Endothelial cell of umbilical vein (primary cell): ENCODE results near the gene CSNK2A3. TPM values are rescaled to one million over a fixed set of nuclear protein-coding genes. Genes with fewer than 3 reads are reported as not detected.

Experiments
- BruUV-seq: library from RNA; stranded (reverse); fragments of 400-500 nt; replicated peaks from 2 replicates; lab custom pipeline; 2021; lab: Mats Ljungman, UMichigan
- CTCF ChIA-PET: fragments of 300-600, 350-600 bp; sonication (Branson Sonifier 250); formaldehyde crosslinking; loops from one replicate; lab custom pipeline; 2021; ENCODE audit warnings: antibody characterized with exemption, inconsistent platforms; lab: Charles Lee
- POLR2A ChIA-PET: fragments of 300-600, 350-600 bp; sonication (Branson Sonifier 250); formaldehyde crosslinking; loops from one replicate; lab custom pipeline; 2021; ENCODE audit warnings: antibody characterized with exemption, inconsistent platforms; lab: Charles Lee
- DNase-seq: peaks from one replicate; pipeline ENCODE4 v3.0.0-alpha.2; 2011; ENCODE audit warnings: low read depth, low spot score
- FAIRE-seq: peaks from 2 replicates; lab custom pipeline; 2011; peaks lifted over from hg19 to GRCh38; lab: Jason Lieb, UNC
- H2AFZ ChIP-seq: 2 replicates; pipeline ENCODE4 v1.6.0; 2012; ENCODE audit warnings: low read depth, low read length, control low read depth, inconsistent platforms
- H3K27ac ChIP-seq: 2 replicates; pipeline ENCODE4 v1.5.1; 2011; ENCODE audit warnings: low read depth, mild to moderate bottlenecking, control low read depth, low read length, moderate library complexity; ENCODE audit not compliant: insufficient read depth
- H3K27me3 ChIP-seq, 2 experiments: 2 replicates each; pipeline versions ENCODE4 v1.6.0 to v1.6.1; 2011; ENCODE audit warnings: low read length in 2 of 2, mixed read lengths in 1 of 2; ENCODE audit not compliant: control insufficient read depth in 2 of 2, insufficient read depth in 2 of 2
- H3K36me3 ChIP-seq, 2 experiments: 2 replicates in 1 of 2; 3 replicates in 1 of 2; pipeline ENCODE4 v1.5.1; 2011; ENCODE audit warnings: low read length in 2 of 2, mild to moderate bottlenecking in 1 of 2, moderate library complexity in 1 of 2; ENCODE audit not compliant: control insufficient read depth in 2 of 2, insufficient read depth in 2 of 2; ENCODE audit errors: extremely low read depth in 1 of 2
- H3K4me1 ChIP-seq: 3 replicates; pipeline ENCODE4 v1.5.1; 2011; ENCODE audit warnings: mild to moderate bottlenecking, low read length; ENCODE audit not compliant: control insufficient read depth, insufficient read depth; ENCODE audit errors: extremely low read depth
- H3K4me2 ChIP-seq: 2 replicates; pipeline ENCODE4 v1.6.1; 2011; ENCODE audit warnings: low read length, control low read depth, mixed read lengths; ENCODE audit not compliant: insufficient read depth
- H3K4me3 ChIP-seq, 3 experiments: fragments of 200-600 bp in 1 of 3; sonication (generic), shearing (Covaris generic) in 1 of 3; replicated peaks in 1 of 3; 2 replicates each; pipeline ENCODE4 v1.5.1; 2011 to 2016; ENCODE audit warnings: control low read depth in 3 of 3, low read length in 3 of 3, mild to moderate bottlenecking in 2 of 3, inconsistent platforms in 1 of 3, low read depth in 1 of 3, moderate library complexity in 1 of 3; ENCODE audit not compliant: insufficient read depth in 1 of 3
- H3K79me2 ChIP-seq: 2 replicates; pipeline ENCODE4 v1.6.0; 2012; ENCODE audit warnings: low read length, inconsistent platforms; ENCODE audit not compliant: control insufficient read depth, insufficient read depth
- H3K9ac ChIP-seq: replicated peaks from 2 replicates; pipeline ENCODE3; 2011; ENCODE audit warnings: low read length, control low read depth; ENCODE audit not compliant: insufficient read depth; ENCODE audit errors: extremely low read depth
- H3K9me1 ChIP-seq: replicated peaks from 3 replicates; pipeline ENCODE4 v1.6.0; 2011; ENCODE audit warnings: mild to moderate bottlenecking, low read length; ENCODE audit not compliant: control insufficient read depth, insufficient read depth; ENCODE audit errors: extremely low read depth
- H3K9me3 ChIP-seq: replicated peaks from 2 replicates; pipeline ENCODE4 v1.5.1; 2012; ENCODE audit warnings: low read length, inconsistent platforms; ENCODE audit not compliant: control insufficient read depth, insufficient read depth
- H4K20me1 ChIP-seq: replicated peaks from 2 replicates; pipeline ENCODE3; 2011; ENCODE audit warnings: mild to moderate bottlenecking, low read length; ENCODE audit not compliant: control insufficient read depth, insufficient read depth; ENCODE audit errors: extremely low read depth
- FOS ChIP-seq: IDR thresholded peaks from 2 replicates; pipeline ENCODE4 v1.6.1; 2011; ENCODE audit warnings: mild to moderate bottlenecking, low read length, moderate library complexity, borderline replicate concordance; ENCODE audit not compliant: insufficient read depth
- GATA2 ChIP-seq: IDR thresholded peaks from 2 replicates; pipeline ENCODE4 v1.7.0; 2011; ENCODE audit warnings: low read depth, mild to moderate bottlenecking, moderate library complexity, mixed read lengths, low read length; ENCODE audit not compliant: insufficient read length, insufficient read depth
- JUN ChIP-seq: IDR thresholded peaks from 2 replicates; pipeline ENCODE4 v1.6.1; 2011; ENCODE audit warnings: borderline replicate concordance, low read depth; ENCODE audit not compliant: insufficient read length, insufficient read depth
- MYC ChIP-seq: IDR thresholded peaks from one replicate; pipeline ENCODE4 v1.6.1; 2011; ENCODE audit warnings: mild to moderate bottlenecking, low read depth, low read length
- POLR2AphosphoS5 ChIP-seq: IDR thresholded peaks from 2 replicates; pipeline ENCODE4 v1.6.1; 2012; ENCODE audit warnings: low read depth, mild to moderate bottlenecking, control low read depth, low read length, moderate library complexity; ENCODE audit not compliant: insufficient read depth
- dilution Hi-C: fragments of 300-500 bp; cut with MboI; formaldehyde crosslinking; loops from one replicate; pipeline ENCODE4 v1.15.0; 2019; ENCODE audit warnings: low sequenced_read_pairs; ENCODE audit not compliant: extremely low pct_ligation_motif_present
- intact Hi-C: fragments of 100-400 bp; cut with micrococcal nuclease; formaldehyde crosslinking; loops from one replicate; pipeline ENCODE4 v1.10.0; 2022
- polyA plus RNA-seq, 4 experiments: library from polyadenylated mRNA; depleted of rRNA in 3 of 4; stranded (reverse) in 3 of 4; unstranded in 1 of 4; fragments of >200 nt; gene quantifications; 2 replicates each; pipeline versions ENCODE4 v1.2.1 to v1.2.3, GENCODE V29; 2011 to 2012; ENCODE audit warnings: missing spikeins in 1 of 4
- total RNA-seq: library from RNA; stranded (reverse); gene quantifications from 2 replicates; pipeline ENCODE4 v1.2.3, GENCODE V29; 2021
- TF ChIP-seq, protein P1 (sequence below): IDR thresholded peaks from 2 replicates; pipeline ENCODE4 v1.6.1; 2011; ENCODE audit not compliant: insufficient read depth, insufficient read length
- TF ChIP-seq, protein P2 (sequence below), 2 donors: IDR thresholded peaks; 1 replicate in 1 of 2; 2 replicates in 1 of 2; pipeline ENCODE4 v1.5.1; 2011; ENCODE audit warnings: low read length in 2 of 2, mild to moderate bottlenecking in 2 of 2, moderate library complexity in 2 of 2, control low read depth in 1 of 2, inconsistent platforms in 1 of 2, low read depth in 1 of 2; ENCODE audit not compliant: insufficient read depth in 1 of 2; ENCODE audit errors: extremely low read depth in 1 of 2

The CSNK2A3 gene
- total and polyA plus RNA-seq, 2 donors (not counting 3 experiments of a cell fraction or from before 2014, with no cell fraction given): 0.41 TPM; not detected in 1

DNA sequence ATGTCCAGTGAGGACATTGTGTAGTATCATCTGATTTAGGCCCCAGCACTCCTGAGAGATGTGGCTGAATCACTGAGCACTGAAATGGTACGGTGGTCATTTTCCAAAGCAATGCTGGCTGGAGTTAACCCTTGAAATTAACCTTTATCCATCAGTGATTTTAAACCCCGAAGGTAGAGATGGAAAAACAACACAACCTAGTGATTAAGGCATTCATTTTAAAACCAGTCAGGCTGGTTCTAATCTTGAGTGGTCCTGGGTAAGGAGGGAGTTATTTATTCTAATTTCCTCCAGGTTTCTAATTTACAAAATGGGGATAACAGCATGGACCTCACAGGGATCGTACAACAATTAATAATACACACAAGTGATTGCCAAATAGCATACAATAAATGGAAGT, 6.6 kb upstream of the CSNK2A3 start:
- Histone ChIP-seq H3K4me3 (no peak overlapping the region), H3K9me1 (no peaks in the 10 kb centered on the region), H3K27me3 (peaks cover 0 to 2% of the 10 kb centered on the region in 2 experiments), H3K9ac (no peak overlapping the region), H3K4me1 (no peaks in the 10 kb centered on the region), H3K9me3 (no peaks in the 10 kb centered on the region), H3K4me2 (no peak overlapping the region), H3K36me3 (no peaks in the 10 kb centered on the region), H3K79me2 (no peaks in the 10 kb centered on the region), H3K27ac (no peak overlapping the region), H4K20me1 (peaks cover 2% of the 10 kb centered on the region), H2AFZ (no peak overlapping the region)
- no peak for FAIRE-seq
- BruUV-seq: no TSS peak
- intact Hi-C loops (no loop called here), dilution Hi-C loops (no loop called here)
- ChIA-PET POLR2A (no interaction called here), CTCF (no interaction called here)
- DNase-seq: no peak
- TF ChIP-seq, protein P1, sequence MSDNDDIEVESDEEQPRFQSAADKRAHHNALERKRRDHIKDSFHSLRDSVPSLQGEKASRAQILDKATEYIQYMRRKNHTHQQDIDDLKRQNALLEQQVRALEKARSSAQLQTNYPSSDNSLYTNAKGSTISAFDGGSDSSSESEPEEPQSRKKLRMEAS: no peak
- TF ChIP-seq GATA2 (no peak), JUN (no peak), POLR2AphosphoS5 (no peak), FOS (no peak), MYC (no peak)
- TF ChIP-seq, protein P2, sequence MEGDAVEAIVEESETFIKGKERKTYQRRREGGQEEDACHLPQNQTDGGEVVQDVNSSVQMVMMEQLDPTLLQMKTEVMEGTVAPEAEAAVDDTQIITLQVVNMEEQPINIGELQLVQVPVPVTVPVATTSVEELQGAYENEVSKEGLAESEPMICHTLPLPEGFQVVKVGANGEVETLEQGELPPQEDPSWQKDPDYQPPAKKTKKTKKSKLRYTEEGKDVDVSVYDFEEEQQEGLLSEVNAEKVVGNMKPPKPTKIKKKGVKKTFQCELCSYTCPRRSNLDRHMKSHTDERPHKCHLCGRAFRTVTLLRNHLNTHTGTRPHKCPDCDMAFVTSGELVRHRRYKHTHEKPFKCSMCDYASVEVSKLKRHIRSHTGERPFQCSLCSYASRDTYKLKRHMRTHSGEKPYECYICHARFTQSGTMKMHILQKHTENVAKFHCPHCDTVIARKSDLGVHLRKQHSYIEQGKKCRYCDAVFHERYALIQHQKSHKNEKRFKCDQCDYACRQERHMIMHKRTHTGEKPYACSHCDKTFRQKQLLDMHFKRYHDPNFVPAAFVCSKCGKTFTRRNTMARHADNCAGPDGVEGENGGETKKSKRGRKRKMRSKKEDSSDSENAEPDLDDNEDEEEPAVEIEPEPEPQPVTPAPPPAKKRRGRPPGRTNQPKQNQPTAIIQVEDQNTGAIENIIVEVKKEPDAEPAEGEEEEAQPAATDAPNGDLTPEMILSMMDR (IDR thresholded peaks at IDR 0.05; ENCODE audit: extremely low read depth in 1 of 2, insufficient read depth in 1 of 2, low read depth in 1 of 2, low read length in 2 of 2): no peak
